H1 (cell line): ENCODE results near the gene SPTBN1.

Source experiments
- BACH1 ChIP-seq: IDR thresholded peaks from 2 replicates; pipeline ENCODE4 v1.6.1; 2012; ENCODE audit warnings: low read length, improper control_type of control experiment
- GABPA ChIP-seq: IDR thresholded peaks from 2 replicates; pipeline ENCODE4 v1.6.1; 2011; ENCODE audit warnings: mild to moderate bottlenecking, low read length, moderate library complexity, borderline replicate concordance; ENCODE audit not compliant: insufficient read depth
- HDAC6 ChIP-seq: IDR thresholded peaks from one replicate; pipeline ENCODE4 v1.7.1; 2012; ENCODE audit warnings: low read depth, mild to moderate bottlenecking, inconsistent platforms, low read length, moderate library complexity
- JUND ChIP-seq: IDR thresholded peaks from 2 replicates; pipeline ENCODE4 v1.6.1; 2011; ENCODE audit warnings: mild to moderate bottlenecking, improper control_type of control experiment, low read length
- MAFK ChIP-seq: IDR thresholded peaks from 2 replicates; pipeline ENCODE4 v1.6.1; 2012; ENCODE audit warnings: low read depth, mild to moderate bottlenecking, improper control_type of control experiment, low read length
- NRF1 ChIP-seq: IDR thresholded peaks from 2 replicates; pipeline ENCODE4 v1.6.1; 2011; ENCODE audit warnings: mild to moderate bottlenecking, low read depth, low read length, improper control_type of control experiment
- TAF1 ChIP-seq: IDR thresholded peaks from 2 replicates; pipeline ENCODE4 v1.6.1; 2011; ENCODE audit warnings: mild to moderate bottlenecking, low read depth, low read length
- TF ChIP-seq, protein P1 (sequence below), 3 experiments: IDR thresholded peaks; 1 replicate in 2 of 3; 2 replicates in 1 of 3; pipeline versions ENCODE4 v1.5.1 to v1.6.1; 2011; ENCODE audit warnings: low read length in 3 of 3, mild to moderate bottlenecking in 3 of 3, inconsistent platforms in 2 of 3, low read depth in 1 of 3, moderate library complexity in 1 of 3; ENCODE audit not compliant: insufficient read depth in 1 of 3; ENCODE audit errors: control extremely low read depth in 1 of 3
- TF ChIP-seq, protein P2 (sequence below): IDR thresholded peaks from 2 replicates; pipeline ENCODE4 v1.6.1; 2011; ENCODE audit warnings: low read length, improper control_type of control experiment

DNA sequence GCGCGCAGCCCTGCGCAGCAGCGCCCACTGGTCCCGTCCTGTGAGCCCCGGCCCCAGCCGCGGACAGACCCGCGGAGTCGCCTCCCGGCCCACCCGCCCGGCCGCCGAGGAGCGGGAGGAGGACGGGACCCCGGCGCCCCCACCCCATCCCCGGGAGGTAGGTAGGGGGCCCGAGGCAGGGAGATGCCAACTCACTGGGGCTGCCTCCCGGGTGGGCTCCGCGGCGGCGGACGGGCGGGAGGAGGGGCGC is 160 bp downstream of the SPTBN1 start:
- TF ChIP-seq JUND (no peak), MAFK (no peak), HDAC6 (no peak), NRF1 (no peak), TAF1 (no peak), BACH1 (no peak), GABPA (no peak)
- TF ChIP-seq, protein P1, sequence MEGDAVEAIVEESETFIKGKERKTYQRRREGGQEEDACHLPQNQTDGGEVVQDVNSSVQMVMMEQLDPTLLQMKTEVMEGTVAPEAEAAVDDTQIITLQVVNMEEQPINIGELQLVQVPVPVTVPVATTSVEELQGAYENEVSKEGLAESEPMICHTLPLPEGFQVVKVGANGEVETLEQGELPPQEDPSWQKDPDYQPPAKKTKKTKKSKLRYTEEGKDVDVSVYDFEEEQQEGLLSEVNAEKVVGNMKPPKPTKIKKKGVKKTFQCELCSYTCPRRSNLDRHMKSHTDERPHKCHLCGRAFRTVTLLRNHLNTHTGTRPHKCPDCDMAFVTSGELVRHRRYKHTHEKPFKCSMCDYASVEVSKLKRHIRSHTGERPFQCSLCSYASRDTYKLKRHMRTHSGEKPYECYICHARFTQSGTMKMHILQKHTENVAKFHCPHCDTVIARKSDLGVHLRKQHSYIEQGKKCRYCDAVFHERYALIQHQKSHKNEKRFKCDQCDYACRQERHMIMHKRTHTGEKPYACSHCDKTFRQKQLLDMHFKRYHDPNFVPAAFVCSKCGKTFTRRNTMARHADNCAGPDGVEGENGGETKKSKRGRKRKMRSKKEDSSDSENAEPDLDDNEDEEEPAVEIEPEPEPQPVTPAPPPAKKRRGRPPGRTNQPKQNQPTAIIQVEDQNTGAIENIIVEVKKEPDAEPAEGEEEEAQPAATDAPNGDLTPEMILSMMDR (IDR thresholded peaks at IDR 0.05; ENCODE audit: control extremely low read depth in 1 of 3, insufficient read depth in 1 of 3, low read depth in 1 of 3, low read length in 3 of 3): no peak
- TF ChIP-seq, protein P2, sequence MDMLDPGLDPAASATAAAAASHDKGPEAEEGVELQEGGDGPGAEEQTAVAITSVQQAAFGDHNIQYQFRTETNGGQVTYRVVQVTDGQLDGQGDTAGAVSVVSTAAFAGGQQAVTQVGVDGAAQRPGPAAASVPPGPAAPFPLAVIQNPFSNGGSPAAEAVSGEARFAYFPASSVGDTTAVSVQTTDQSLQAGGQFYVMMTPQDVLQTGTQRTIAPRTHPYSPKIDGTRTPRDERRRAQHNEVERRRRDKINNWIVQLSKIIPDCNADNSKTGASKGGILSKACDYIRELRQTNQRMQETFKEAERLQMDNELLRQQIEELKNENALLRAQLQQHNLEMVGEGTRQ: no peak
